ENCODE data around the gene SFI1.

The SFI1 gene

DNA sequence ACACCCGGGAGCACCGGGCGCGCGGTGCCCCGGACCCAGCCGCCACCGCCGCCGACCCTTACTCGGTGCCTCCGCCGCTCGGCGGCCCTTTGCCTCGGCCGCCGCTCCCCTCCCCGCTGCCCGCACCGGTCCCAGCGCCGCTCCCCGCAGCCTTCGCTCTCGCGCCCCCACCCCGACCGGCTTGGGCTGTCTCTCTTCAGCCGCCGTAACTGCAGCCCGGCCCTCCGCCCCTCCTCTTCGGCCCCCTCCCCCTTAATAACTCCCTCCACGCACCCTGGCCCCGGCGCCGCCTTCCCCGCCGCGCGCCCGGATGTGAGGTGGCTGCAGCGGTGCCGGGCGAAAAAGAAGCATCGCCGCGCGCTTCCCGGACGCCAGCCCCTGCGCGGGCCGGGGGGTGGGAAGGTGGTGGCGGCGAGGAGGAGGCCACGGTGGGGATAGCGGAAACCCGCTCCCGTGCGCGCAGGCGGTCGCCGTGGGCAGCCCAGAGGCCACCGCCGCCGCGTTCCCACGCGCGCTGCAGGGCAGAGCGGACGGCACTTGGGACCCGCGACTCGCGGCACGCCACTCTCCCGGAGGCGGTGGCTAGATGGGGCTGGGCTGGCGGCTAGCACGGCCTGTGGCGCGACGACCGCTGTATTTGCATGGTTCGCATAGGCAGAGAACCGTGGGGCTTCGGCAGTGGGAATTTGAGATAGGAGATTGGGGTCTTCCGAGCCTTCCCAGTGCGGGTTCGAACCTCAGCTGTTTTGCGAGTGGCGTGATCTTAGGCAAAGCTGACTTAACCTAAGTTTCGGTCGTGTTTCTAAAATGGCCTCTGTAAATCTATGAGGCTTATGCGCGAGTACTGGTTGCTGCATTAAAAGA is 6.5 kb upstream of the SFI1 start, which contains the start of gene EIF4ENIF1 (continued):
- no peak for TF ChIP-seq ZNF140 (tag by site-specific recombination; IDR thresholded peaks at IDR 0.05)
- no peak for TF ChIP-seq ZNF266 (tag by site-specific recombination; IDR thresholded peaks at IDR 0.05; ENCODE audit: low read depth)
- peak; percentile 86 for TF ChIP-seq ZNF561 (tag by site-specific recombination; IDR thresholded peaks at IDR 0.05; ENCODE audit: borderline replicate concordance)
- TF ChIP-seq KLF17 (tag by site-specific recombination; IDR thresholded peaks at IDR 0.05), result peak; percentile 66
- 0 out of 2 replicates have a peak, but pooled peaks have one; percentile 30 for TF ChIP-seq KLF7 (tag by site-specific recombination; IDR thresholded peaks at IDR 0.05; ENCODE audit: borderline replicate concordance)
- TF ChIP-seq SP7 (tag by site-specific recombination; IDR thresholded peaks at IDR 0.05), result peak; percentile 56
- TF ChIP-seq, protein P1, sequence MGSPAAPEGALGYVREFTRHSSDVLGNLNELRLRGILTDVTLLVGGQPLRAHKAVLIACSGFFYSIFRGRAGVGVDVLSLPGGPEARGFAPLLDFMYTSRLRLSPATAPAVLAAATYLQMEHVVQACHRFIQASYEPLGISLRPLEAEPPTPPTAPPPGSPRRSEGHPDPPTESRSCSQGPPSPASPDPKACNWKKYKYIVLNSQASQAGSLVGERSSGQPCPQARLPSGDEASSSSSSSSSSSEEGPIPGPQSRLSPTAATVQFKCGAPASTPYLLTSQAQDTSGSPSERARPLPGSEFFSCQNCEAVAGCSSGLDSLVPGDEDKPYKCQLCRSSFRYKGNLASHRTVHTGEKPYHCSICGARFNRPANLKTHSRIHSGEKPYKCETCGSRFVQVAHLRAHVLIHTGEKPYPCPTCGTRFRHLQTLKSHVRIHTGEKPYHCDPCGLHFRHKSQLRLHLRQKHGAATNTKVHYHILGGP (tag by site-specific recombination; IDR thresholded peaks at IDR 0.05), result no peak
- peak; percentile 18; the same call in 1 of the 2 replicates for TF ChIP-seq ZNF394 (tag by site-specific recombination; IDR thresholded peaks at IDR 0.05; ENCODE audit: borderline replicate concordance)
- TF ChIP-seq ZNF621 (tag by site-specific recombination; IDR thresholded peaks at IDR 0.05), result no peak
- TF ChIP-seq ZBTB11 (tag by site-specific recombination; conservative IDR thresholded peaks at IDR 0.05; ENCODE audit: low read depth), result peak; percentile 60; the same call in 1 of the 2 replicates
- 0 out of 2 replicates have a peak, but pooled peaks have one; percentile 39 for TF ChIP-seq ZNF391 (tag by site-specific recombination; IDR thresholded peaks at IDR 0.05; ENCODE audit: borderline replicate concordance, low read depth)
- TF ChIP-seq, protein P2, sequence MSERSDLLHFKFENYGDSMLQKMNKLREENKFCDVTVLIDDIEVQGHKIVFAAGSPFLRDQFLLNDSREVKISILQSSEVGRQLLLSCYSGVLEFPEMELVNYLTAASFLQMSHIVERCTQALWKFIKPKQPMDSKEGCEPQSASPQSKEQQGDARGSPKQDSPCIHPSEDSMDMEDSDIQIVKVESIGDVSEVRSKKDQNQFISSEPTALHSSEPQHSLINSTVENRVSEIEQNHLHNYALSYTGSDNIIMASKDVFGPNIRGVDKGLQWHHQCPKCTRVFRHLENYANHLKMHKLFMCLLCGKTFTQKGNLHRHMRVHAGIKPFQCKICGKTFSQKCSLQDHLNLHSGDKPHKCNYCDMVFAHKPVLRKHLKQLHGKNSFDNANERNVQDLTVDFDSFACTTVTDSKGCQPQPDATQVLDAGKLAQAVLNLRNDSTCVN (tag by site-specific recombination; optimal IDR thresholded peaks at IDR 0.05), result peak; percentile 98
- TF ChIP-seq ZNF560 (tag by site-specific recombination; IDR thresholded peaks at IDR 0.05; ENCODE audit: borderline replicate concordance), result no peak
- peak; percentile 56 for TF ChIP-seq GLIS2 (tag by site-specific recombination; IDR thresholded peaks at IDR 0.05)
- TF ChIP-seq ZNF341 (tag by site-specific recombination; IDR thresholded peaks at IDR 0.05; ENCODE audit: low read depth), result peak; percentile 53; the same call in 1 of the 2 replicates
- TF ChIP-seq, protein P3, sequence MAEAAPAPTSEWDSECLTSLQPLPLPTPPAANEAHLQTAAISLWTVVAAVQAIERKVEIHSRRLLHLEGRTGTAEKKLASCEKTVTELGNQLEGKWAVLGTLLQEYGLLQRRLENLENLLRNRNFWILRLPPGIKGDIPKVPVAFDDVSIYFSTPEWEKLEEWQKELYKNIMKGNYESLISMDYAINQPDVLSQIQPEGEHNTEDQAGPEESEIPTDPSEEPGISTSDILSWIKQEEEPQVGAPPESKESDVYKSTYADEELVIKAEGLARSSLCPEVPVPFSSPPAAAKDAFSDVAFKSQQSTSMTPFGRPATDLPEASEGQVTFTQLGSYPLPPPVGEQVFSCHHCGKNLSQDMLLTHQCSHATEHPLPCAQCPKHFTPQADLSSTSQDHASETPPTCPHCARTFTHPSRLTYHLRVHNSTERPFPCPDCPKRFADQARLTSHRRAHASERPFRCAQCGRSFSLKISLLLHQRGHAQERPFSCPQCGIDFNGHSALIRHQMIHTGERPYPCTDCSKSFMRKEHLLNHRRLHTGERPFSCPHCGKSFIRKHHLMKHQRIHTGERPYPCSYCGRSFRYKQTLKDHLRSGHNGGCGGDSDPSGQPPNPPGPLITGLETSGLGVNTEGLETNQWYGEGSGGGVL (tag by site-specific recombination; IDR thresholded peaks at IDR 0.05), result peak; percentile 80
- TF ChIP-seq ZNF549 (tag by site-specific recombination; IDR thresholded peaks at IDR 0.05), result no peak
- no peak for TF ChIP-seq GLI2 (tag by site-specific recombination; IDR thresholded peaks at IDR 0.05; ENCODE audit: borderline replicate concordance, low read depth)
- TF ChIP-seq, protein P4, sequence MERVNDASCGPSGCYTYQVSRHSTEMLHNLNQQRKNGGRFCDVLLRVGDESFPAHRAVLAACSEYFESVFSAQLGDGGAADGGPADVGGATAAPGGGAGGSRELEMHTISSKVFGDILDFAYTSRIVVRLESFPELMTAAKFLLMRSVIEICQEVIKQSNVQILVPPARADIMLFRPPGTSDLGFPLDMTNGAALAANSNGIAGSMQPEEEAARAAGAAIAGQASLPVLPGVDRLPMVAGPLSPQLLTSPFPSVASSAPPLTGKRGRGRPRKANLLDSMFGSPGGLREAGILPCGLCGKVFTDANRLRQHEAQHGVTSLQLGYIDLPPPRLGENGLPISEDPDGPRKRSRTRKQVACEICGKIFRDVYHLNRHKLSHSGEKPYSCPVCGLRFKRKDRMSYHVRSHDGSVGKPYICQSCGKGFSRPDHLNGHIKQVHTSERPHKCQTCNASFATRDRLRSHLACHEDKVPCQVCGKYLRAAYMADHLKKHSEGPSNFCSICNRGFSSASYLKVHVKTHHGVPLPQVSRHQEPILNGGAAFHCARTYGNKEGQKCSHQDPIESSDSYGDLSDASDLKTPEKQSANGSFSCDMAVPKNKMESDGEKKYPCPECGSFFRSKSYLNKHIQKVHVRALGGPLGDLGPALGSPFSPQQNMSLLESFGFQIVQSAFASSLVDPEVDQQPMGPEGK (tag by site-specific recombination; IDR thresholded peaks at IDR 0.05), result peak; percentile 92
- peak; percentile 66; the same call in 1 of the 2 replicates for TF ChIP-seq YY1 (tag by site-specific recombination; IDR thresholded peaks at IDR 0.05)
- TF ChIP-seq ZNF521 (tag by site-specific recombination; IDR thresholded peaks at IDR 0.05), result no peak
- TF ChIP-seq ZNF624 (tag by site-specific recombination; IDR thresholded peaks at IDR 0.05), result no peak
- peak; percentile 57; the same call in 1 of the 2 replicates for TF ChIP-seq ZNF580 (tag by site-specific recombination; IDR thresholded peaks at IDR 0.05)
- peak; percentile 74 for TF ChIP-seq KLF10 (tag by site-specific recombination; IDR thresholded peaks at IDR 0.05)
- no peak for TF ChIP-seq ZNF302 (tag by site-specific recombination; IDR thresholded peaks at IDR 0.05; ENCODE audit: low read depth)
- TF ChIP-seq ZNF354C (tag by site-specific recombination; IDR thresholded peaks at IDR 0.05; ENCODE audit: borderline replicate concordance, low read depth), result no peak
- TF ChIP-seq ZNF664 (tag by site-specific recombination; IDR thresholded peaks at IDR 0.05), result no peak
